ENCODE data around the gene CCDC106.

GRCh38 chr19:55656988-55657747 lies 9.2 kb downstream of the CCDC106 start:
- TF ChIP-seq FOXM1 (IDR thresholded peaks at IDR 0.05; ENCODE audit: borderline replicate concordance) (no peak), BHLHE40 (IDR thresholded peaks at IDR 0.05; ENCODE audit: borderline replicate concordance) (no peak), HDGF (IDR thresholded peaks at IDR 0.05; ENCODE audit: borderline replicate concordance) (no peak), FOXA1 (IDR thresholded peaks at IDR 0.05) (no peak), ZNF384 (IDR thresholded peaks at IDR 0.05) (no peak), TARDBP (IDR thresholded peaks at IDR 0.05) (no peak), SP1 (IDR thresholded peaks at IDR 0.05) (no peak), ARNT (IDR thresholded peaks at IDR 0.05) (no peak), PKNOX1 (IDR thresholded peaks at IDR 0.05) (no peak), FOXK2 (IDR thresholded peaks at IDR 0.05) (no peak), L3MBTL2 (conservative IDR thresholded peaks at IDR 0.05) (no peak)

Data from HEK293T (cell line).